ENCODE data around the gene IRS2. TPM values are rescaled to one million over a fixed set of nuclear protein-coding genes. Genes with fewer than 3 reads are reported as not detected.

Gene IRS2
- polyA plus RNA-seq, 1 of the 3 experiments (the other 2 are of a cell fraction), result 7.0 TPM

DNA sequence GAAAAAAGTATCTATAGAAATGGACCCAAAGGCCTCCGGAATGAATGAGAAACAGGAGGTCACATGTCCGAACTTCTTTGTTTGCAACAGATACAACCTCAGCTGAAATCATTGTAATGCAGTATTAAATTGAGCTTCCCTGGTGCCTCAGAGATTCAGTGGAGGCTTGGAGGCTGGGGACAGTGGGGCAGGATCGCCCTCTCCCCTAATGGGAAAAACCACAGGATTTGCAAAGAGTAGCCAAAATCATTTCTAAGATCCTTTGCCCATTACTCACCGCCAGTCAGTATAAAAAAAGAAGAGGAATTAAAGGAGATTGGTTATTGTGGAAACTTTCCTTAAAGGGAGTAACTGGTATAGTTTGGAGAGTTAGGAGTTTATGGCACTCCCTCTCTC lies 30.4 kb upstream of the IRS2 start:
- no peaks in the 10 kb centered on the region for H3K36me3 ChIP-seq (replicated peaks in 1 of 2; ENCODE audit: control insufficient read depth in 1 of 2, insufficient read depth in 2 of 2, low read length in 1 of 2)
- no peaks in the 10 kb centered on the region for H3K9me3 ChIP-seq
- CTCF ChIA-PET, result interaction anchor here (0.9 kb wide), 1 partner anchor 13 kb away, joined by 3 read pairs; no protein-coding TSS in a partner anchor
- no peak overlapping the region for H3K9ac ChIP-seq
- H3K4me2 ChIP-seq, result peak overlapping the region; percentile 40; the same call in 1 of the 2 replicates
- no peak for DNase-seq
- POLR2A ChIA-PET, result no interaction called here
- 0 out of 4 replicates have a peak overlapping the region, but pooled peaks of 1 of the 2 experiments have one; percentile 17 for H3K4me3 ChIP-seq (ENCODE audit: low read depth in 2 of 2, low read length in 1 of 2)
- H3K9me2 ChIP-seq, result no peaks in the 10 kb centered on the region
- peak overlapping the region; percentile 62; the same call in 1 of the 2 replicates for H2AFZ ChIP-seq (ENCODE audit: low read depth)
- no peaks in the 10 kb centered on the region for H3K27me3 ChIP-seq (ENCODE audit: insufficient read depth)
- 60% methylated on average over 4 of the region's 4 CpGs for WGBS (ENCODE audit: low lambda C conversion rate)
- H3K4me1 ChIP-seq (ENCODE audit: control insufficient read depth in 1 of 2, insufficient read depth in 2 of 2, low read depth in 1 of 2, low read length in 1 of 2), result peaks cover 0 to 3% of the 10 kb centered on the region in 2 experiments; a peak in 1 of 4 replicates
- peaks cover 6% of the 10 kb centered on the region for H3F3A ChIP-seq (replicated peaks; ENCODE audit: insufficient read depth)
- TF ChIP-seq RFX5 (IDR thresholded peaks at IDR 0.05; ENCODE audit: low read length), result no peak
- TF ChIP-seq YY1 (IDR thresholded peaks at IDR 0.05; ENCODE audit: low read depth), result no peak
- peak; percentile 31; the same call in 1 of the 2 replicates for TF ChIP-seq FOSL2 (IDR thresholded peaks at IDR 0.05; ENCODE audit: borderline replicate concordance, low read depth)
- TF ChIP-seq NFIC (IDR thresholded peaks at IDR 0.05; ENCODE audit: borderline replicate concordance), result peak; percentile 28; the same call in 1 of the 2 replicates
- TF ChIP-seq TEAD4 (IDR thresholded peaks at IDR 0.05; ENCODE audit: borderline replicate concordance, insufficient read depth), result 0 out of 2 replicates have a peak, but pooled peaks have one; percentile 15
- TF ChIP-seq, protein P1, sequence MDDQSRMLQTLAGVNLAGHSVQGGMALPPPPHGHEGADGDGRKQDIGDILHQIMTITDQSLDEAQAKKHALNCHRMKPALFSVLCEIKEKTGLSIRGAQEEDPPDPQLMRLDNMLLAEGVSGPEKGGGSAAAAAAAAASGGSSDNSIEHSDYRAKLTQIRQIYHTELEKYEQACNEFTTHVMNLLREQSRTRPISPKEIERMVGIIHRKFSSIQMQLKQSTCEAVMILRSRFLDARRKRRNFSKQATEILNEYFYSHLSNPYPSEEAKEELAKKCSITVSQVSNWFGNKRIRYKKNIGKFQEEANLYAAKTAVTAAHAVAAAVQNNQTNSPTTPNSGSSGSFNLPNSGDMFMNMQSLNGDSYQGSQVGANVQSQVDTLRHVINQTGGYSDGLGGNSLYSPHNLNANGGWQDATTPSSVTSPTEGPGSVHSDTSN (IDR thresholded peaks at IDR 0.05), result 0 out of 2 replicates have a peak, but pooled peaks have one; percentile 3
- TF ChIP-seq JUND (IDR thresholded peaks at IDR 0.05), result 0 out of 2 replicates have a peak, but pooled peaks have one; percentile 22
- H4K20me1 ChIP-seq (ENCODE audit: insufficient read depth), result no peaks in the 10 kb centered on the region
- H3K79me2 ChIP-seq (ENCODE audit: insufficient read depth), result no peaks in the 10 kb centered on the region
- H3K27ac ChIP-seq (ENCODE audit: low read depth in 2 of 2, low read length in 1 of 2), result peak overlapping the region in 1 of 2 experiments; percentile 42; a peak in 2 of 4 replicates

DNA sequence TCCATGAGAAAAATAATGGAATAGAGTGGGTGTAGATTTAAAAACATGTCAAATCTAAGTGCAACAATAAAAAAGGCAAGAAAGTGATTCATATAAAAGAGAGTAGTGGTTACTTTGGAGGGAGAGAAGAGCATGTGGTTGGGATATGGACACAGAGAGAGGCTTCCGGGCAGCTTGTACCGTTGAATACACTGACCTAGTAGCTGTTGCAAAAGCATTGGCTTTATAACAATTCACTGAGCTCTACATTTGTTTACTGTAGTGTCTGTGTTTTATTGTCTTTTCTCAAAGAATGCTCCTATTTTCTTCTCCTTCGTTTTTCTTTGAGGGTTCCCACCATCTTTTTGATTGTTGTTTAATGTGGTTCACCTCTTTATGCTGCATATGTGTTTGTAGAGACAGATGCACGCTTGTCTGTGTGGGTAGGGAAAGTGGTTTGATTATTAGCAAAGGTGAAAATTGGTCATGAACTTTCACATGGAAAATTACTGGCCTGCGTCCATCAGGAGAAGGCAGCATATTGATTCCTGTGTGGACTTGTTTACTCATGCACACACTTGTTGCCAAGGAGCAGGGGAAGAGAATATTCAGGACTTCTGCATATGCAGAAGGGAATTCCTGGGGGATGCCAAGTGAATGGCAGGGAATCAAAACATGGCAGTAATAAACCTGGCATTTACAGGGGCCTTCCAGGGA lies 29.9 kb upstream of the IRS2 start:
- Histone ChIP-seq H3K4me2 (peak overlapping the region; percentile 40; the same call in 1 of the 2 replicates), H3K4me3 (ENCODE audit: low read depth in 2 of 2, low read length in 1 of 2) (no peak overlapping the region), H4K20me1 (ENCODE audit: insufficient read depth) (no peaks in the 10 kb centered on the region), H3K27ac (ENCODE audit: low read depth in 2 of 2, low read length in 1 of 2) (peak overlapping the region in 1 of 2 experiments; percentile 42; a peak in 2 of 4 replicates), H3K27me3 (ENCODE audit: insufficient read depth) (no peaks in the 10 kb centered on the region), H3K9me2 (no peaks in the 10 kb centered on the region), H2AFZ (ENCODE audit: low read depth) (no peak overlapping the region; the same call in 1 of the 2 replicates), H3K36me3 (replicated peaks in 1 of 2; ENCODE audit: control insufficient read depth in 1 of 2, insufficient read depth in 2 of 2, low read length in 1 of 2) (no peaks in the 10 kb centered on the region), H3K79me2 (ENCODE audit: insufficient read depth) (no peaks in the 10 kb centered on the region), H3F3A (replicated peaks; ENCODE audit: insufficient read depth) (peaks cover 6% of the 10 kb centered on the region), H3K4me1 (ENCODE audit: control insufficient read depth in 1 of 2, insufficient read depth in 2 of 2, low read depth in 1 of 2, low read length in 1 of 2) (peaks cover 0 to 2% of the 10 kb centered on the region in 2 experiments; a peak in 1 of 4 replicates), H3K9ac (no peak overlapping the region), H3K9me3 (no peaks in the 10 kb centered on the region)
- ChIA-PET CTCF (no interaction called here), POLR2A (no interaction called here)
- WGBS (ENCODE audit: low lambda C conversion rate), result 74% methylated on average over 5 of the region's 5 CpGs
- DNase-seq, result no peak
- TF ChIP-seq RXRA (IDR thresholded peaks at IDR 0.05; ENCODE audit: borderline replicate concordance, low read depth), result no peak
- TF ChIP-seq NRF1 (IDR thresholded peaks at IDR 0.05; ENCODE audit: low read depth, low read length), result no peak
- TF ChIP-seq, protein P2, sequence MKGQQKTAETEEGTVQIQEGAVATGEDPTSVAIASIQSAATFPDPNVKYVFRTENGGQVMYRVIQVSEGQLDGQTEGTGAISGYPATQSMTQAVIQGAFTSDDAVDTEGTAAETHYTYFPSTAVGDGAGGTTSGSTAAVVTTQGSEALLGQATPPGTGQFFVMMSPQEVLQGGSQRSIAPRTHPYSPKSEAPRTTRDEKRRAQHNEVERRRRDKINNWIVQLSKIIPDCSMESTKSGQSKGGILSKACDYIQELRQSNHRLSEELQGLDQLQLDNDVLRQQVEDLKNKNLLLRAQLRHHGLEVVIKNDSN (IDR thresholded peaks at IDR 0.05; ENCODE audit: borderline replicate concordance, low read depth), result no peak
- TF ChIP-seq, protein P3, sequence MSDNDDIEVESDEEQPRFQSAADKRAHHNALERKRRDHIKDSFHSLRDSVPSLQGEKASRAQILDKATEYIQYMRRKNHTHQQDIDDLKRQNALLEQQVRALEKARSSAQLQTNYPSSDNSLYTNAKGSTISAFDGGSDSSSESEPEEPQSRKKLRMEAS (IDR thresholded peaks at IDR 0.05; ENCODE audit: low read depth), result no peak
- TF ChIP-seq, protein P4, sequence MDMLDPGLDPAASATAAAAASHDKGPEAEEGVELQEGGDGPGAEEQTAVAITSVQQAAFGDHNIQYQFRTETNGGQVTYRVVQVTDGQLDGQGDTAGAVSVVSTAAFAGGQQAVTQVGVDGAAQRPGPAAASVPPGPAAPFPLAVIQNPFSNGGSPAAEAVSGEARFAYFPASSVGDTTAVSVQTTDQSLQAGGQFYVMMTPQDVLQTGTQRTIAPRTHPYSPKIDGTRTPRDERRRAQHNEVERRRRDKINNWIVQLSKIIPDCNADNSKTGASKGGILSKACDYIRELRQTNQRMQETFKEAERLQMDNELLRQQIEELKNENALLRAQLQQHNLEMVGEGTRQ (IDR thresholded peaks at IDR 0.05; ENCODE audit: borderline replicate concordance, low read depth, low read length), result no peak
- TF ChIP-seq MEF2A (IDR thresholded peaks at IDR 0.05; ENCODE audit: borderline replicate concordance, low read depth), result no peak
- TF ChIP-seq TCF12 (IDR thresholded peaks at IDR 0.05), result no peak
- TF ChIP-seq, protein P5, sequence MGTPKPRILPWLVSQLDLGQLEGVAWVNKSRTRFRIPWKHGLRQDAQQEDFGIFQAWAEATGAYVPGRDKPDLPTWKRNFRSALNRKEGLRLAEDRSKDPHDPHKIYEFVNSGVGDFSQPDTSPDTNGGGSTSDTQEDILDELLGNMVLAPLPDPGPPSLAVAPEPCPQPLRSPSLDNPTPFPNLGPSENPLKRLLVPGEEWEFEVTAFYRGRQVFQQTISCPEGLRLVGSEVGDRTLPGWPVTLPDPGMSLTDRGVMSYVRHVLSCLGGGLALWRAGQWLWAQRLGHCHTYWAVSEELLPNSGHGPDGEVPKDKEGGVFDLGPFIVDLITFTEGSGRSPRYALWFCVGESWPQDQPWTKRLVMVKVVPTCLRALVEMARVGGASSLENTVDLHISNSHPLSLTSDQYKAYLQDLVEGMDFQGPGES (IDR thresholded peaks at IDR 0.05; ENCODE audit: low read depth, low read length), result no peak
- no peak for TF ChIP-seq GABPA (IDR thresholded peaks at IDR 0.05; ENCODE audit: low read depth)
- TF ChIP-seq TEAD4 (IDR thresholded peaks at IDR 0.05; ENCODE audit: borderline replicate concordance, insufficient read depth), result no peak
- no peak for TF ChIP-seq TAF1 (IDR thresholded peaks at IDR 0.05; ENCODE audit: borderline replicate concordance, low read depth, low read length)
- TF ChIP-seq, protein P1 (IDR thresholded peaks at IDR 0.05), result no peak

Data from SK-N-SH (cell line).